Fibroblast of skin of right quadriceps (primary cell): ENCODE results near the gene PLA2G4F.

Experiments
- DNase-seq: peaks from one replicate; pipeline ENCODE4 v3.0.0-alpha.2; 2013

PLA2G4F gene

GRCh38 chr15:42163291-42163690 lies 6.9 kb upstream of the PLA2G4F start:
- DNase-seq = no peak

- no peak for DNase-seq
Observed at GRCh38 chr15:42160136-42160535, 3.7 kb upstream of the PLA2G4F start.

DNA sequence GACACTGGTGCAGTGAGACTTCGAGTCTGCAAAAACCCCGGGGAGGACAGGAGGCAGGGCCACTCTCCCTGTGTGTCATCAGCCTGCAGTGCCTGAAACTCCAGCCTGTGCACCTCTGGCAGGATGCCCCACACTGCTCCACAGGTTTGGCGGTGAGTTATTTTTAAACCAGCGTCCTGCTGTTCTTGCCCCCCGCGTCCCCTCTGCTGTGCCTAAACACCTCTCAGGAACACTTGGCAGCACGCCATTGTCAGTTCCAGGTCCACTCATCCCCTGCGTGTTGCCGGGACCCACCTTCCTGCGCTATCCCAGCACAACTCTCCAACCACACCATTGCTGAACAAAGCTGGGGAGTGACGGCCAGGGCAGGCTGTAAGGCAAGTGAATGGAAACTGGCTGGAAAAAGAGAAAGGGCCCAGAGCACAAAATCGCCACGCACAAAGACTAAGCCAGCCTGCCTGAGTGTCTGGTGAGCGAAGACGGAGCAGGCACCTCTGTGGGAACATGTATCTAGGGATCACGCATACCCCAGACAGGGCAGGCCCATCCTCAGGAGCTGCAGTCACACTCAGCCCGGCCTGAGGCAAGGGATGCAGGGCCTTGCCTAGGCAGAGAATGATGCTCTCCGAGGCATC lies 3.1 kb upstream of the PLA2G4F start:
- no peak for DNase-seq

DNA sequence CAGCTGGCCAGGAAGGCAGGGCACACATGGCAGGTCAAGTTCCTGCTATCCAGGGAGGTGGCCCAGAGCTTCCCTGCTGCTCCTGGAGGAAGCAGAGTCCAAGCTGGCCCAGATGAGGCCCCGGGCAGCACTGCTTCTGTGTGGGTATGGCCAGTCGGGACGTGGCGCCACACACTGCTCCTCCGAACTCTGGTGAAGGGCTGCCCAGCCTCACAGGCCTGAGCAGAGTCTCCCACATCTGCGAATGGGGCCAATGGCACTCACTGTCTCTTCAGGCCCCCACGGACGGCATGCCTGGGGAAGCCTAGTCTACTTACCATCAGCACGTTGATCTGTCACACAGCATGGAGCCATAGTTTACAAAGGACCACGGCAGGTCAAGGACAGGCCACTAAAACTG lies 2.5 kb upstream of the PLA2G4F start:
- no peak for DNase-seq

DNA sequence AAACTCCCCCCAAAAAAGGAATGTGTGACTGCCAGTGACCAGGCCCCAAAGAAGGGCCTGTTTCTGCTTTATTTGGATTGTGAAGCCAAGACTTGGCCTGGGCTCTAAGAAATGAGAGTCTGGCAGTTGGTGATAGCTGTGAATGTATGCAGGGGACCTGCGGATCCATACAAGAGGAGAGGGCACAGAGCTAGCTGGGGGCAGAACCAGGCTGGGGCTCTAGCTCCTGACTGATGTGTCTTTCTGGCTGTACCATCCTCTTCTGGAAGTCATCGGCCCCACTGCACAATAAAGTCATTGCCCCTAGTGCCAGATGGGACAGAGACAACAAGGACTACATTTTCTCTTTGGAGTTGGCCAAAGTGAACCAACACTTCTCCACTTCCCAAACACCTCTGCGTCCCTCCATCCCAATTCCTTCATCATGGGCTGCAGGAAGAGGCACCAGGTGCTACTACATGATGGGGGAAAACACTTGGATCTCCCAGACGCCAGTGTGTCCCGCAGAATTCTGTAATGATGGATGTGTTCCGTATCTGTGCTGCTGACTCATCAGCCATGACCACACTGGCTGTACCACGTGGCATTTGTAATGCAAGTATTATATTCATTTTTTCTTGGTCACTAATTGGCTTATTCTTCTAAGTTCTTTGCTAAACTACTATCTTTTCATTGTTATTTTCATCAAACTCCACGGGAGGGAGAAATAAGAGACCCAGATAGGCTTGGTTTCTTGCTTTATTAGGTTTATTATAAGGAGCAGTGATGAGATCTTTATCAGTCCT lies 1.7 kb upstream of the PLA2G4F start:
- DNase-seq = peak; percentile 60

DNA sequence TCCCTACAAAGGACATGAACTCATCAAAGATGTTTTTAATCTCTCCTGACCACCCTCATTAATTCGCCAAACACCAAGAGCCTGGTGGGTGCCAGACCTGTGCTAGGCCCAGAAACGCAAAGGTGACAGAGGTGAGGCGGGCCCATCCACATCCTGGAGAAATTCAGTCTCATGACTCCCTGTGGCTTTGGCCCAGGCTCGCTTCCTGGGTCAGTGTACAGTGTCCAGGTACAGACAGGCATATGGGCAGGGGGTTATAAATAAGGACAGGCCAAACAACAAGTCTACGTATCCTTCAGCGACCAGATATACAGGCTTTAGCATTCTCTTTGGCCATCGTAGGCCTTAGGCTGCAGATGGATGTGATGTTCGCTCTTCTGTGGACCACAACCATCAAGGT lies 945 bp upstream of the PLA2G4F start:
- no peak for DNase-seq

DNA sequence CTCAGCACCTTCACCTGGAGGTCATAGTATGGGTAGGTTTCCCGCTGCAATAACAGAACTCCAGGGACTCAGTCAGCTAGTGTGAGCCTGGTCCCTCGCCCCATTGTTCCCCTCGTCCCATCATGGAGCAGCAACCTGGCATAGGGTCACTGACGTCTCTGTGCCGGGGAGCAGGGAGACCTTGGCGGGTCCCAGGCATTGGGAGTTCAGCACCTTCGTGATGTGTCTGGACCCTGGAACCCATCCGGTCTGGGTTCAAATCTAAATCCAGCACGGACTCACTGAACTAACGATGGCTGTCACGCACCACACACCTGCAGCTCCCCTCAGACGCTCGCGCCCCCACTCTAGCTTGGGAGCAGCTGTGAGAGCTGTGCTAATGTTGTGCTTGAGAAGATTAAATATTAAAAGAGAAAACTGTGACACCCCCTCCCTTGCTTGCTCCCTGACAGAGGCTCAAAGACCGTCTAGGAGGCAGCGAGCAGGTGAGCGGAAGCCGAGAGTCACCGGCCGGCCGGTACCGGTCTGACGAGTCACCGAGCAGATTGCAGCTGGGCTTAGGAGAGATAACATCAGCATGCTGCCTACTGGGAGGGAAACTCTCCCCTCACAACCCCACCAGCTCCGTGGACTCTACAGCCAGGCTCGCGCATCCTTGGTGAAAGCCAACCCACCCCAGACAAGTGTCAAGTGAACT lies 742 bp downstream of the PLA2G4F start:
- DNase-seq = no peak

- no peak for DNase-seq
Observed at GRCh38 chr15:42154956-42155355, 1.5 kb downstream of the PLA2G4F start.

- DNase-seq = no peak
Observed at GRCh38 chr15:42154212-42154941, 2.1 kb downstream of the PLA2G4F start.

- DNase-seq = no peak
Observed at GRCh38 chr15:42153874-42154211, 2.6 kb downstream of the PLA2G4F start.

- DNase-seq = no peak
Observed at GRCh38 chr15:42152921-42153698, 3.3 kb downstream of the PLA2G4F start.

GRCh38 chr15:42152196-42152920 lies 4.1 kb downstream of the PLA2G4F start:
- DNase-seq = no peak

GRCh38 chr15:42151736-42152135 lies 4.7 kb downstream of the PLA2G4F start:
- no peak for DNase-seq

DNA sequence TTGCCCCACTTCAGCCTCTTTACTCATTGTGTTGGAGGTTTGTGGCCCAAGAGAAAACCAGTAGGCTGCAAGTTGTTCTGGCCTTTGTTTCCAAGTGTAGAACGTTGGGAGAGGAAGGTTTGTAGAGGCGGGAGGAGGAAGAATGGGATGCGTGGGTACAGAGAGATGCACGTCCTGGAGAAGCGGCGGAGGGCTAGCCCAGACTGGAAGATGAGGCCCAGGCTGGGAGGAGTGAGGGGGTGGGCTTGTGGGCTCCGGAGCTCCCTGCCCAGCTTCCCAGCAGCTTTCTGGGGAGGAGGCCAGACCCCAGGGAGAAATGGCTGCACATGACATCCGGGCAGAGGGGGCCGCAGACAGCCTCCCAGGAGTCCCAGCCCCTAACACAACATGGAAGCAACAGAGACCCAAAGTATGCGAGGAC lies 5.3 kb downstream of the PLA2G4F start:
- DNase-seq = no peak

DNA sequence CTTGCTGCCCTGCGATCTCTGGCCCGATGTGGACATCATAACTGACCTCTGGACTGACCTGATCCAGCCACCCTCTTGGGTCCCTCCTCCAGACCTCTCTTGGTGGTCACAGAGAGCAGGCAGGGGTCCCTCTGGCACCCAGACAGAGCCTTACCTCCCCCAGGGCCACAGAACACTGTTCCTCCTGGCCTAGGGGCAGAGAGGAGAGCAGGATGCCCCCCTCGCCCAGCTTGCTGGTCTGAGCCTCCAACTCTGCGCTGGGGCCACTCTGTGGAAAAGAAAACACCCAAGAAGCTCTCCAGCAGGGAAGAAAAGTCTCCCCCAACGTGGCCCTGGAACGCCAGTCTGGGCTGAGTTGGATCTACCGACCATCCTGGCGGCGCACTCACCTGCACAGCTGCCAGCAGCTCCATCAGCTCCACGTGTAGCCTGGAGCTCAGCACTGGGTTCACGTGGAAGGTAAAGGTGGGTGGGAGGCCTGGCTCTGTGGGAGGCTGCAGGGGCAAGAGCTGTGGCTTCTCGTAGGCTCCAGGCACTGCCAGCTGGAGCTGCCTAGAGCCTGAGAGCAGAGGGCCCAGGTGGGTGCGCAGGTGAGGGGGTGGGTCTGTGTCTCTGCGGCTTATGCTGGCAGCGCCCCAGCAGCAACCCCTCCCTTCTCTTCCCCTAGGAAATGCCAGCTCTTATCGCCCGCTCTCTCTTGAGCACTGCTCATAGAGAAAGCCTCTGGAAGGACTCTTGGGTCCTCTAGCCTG lies 6.0 kb downstream of the PLA2G4F start:
- no peak for DNase-seq

DNA sequence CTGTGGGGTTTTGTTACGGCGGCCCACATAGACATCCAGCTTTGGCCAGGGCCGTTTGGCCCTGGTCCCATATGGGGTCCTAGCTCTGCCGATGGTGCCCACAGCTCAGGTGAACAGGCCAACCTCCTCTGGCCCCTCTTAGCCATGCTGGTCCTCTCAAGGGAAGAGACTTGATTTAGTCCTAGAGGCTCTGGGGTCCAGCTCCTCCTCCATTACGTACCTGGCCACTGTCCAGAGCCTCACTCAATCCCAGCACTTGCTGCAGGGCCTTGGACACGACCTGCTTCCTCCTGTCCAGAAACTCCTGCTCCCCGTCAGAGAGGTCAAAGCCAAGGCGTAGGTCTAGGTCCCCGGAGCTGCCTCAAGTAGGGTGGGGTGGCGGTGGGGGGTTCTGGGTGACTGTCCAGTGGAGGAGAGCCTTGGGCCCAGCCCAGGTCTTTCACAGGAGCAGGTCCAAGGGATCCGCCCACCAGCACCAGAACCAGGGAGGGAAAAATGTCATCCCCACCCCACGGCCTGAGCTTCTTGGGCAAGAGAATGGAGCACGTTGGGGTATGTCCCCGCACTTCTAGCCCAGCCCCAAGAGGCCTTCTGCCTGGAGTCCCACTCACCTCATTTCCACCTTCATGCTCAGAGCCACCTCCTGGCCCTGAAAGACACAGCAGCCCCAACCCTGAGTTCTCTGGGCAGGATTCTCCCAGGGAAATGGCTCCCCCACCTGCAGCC lies 6.8 kb downstream of the PLA2G4F start:
- DNase-seq = no peak

DNA sequence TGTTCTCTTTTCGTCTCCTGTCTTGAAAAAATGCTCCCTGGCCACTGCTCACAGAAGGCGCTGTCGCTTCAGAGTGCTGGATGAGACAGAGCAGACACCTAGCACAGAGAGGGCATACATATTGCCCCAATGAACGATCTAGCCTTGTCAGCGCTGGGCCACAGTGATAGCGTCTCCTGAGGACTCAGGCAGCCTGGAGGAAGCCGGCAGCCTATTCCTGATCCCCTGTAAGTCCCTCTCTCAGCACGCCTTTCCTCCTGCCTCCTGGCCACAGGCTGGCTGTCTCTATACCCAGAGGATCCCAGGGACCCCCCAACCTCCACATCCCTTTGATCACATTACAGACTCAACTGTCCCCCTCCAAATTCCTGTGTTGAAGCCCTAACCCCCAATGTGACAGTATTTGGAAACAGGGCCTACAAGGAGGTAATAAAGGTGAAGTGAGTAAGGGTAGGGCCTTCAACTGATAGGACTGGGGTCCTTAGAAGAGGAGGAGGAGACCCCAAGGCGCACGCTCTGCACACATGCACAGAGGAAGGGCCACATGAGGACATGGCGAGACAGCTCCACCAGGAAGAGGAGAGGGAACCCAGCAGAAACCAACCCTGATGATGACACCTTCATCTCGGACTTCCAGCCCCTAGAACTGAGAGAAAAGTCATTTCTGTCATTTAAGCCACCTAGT lies 7.5 kb downstream of the PLA2G4F start:
- DNase-seq = no peak

DNA sequence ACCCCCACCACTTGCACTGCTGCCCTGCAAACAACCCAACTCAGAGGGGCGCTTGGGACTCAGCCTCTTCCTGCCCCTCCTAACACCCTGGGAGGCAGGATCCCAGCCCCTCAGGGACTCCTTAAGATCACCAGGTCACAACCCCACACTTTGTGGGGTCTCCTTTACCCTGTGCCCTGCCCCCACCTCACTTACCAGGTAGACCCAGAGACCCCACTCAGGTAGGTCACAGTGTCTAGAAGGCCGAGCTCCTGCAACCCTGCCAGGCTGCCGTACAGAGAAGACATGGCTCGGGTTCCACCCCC lies 9.1 kb downstream of the PLA2G4F start:
- no peak for DNase-seq

DNA sequence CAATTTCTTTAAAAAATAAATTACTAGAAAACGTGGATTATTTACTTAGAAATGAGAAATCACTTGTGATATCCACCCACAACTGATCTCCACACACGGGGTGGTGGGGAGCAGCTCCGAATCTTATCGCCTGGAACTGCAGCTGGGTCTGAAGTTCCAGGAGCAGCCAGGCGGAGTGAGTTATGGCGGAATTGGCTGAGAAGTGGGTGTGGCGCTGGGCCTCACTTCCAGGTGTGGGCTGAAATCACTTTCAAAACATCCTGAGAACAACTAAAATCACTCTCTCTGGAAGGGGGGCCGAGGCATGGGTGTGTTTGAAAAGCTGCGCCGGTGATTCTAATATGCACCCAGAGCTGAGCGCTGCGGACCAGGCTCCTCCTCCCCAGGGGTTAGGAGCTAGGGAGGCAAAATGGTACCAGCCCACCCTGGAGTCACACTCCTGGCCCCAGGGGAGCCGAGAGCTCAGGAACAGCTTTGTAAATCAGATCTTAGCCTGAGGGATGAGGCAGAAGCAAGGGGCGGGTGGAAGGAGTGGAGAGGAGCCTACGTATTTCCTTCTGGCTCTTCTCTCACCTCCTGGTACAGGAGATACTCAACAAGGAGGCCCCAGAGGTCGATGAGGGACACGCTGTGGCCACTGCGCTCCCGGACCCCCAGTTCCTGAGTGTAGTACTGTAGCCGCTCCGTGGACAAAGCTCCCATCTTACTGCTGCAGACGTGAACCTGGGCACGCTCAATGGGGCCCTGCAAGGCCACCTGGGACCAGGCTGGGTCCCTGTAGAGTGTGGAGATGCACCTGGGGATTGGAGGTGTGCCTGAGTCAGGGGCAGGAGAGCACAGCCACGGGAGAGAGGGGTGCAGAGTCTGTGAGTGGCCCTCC lies 9.6 kb downstream of the PLA2G4F start:
- DNase-seq = no peak
